ENCODE results near the gene S100A5.
"Not testable (repeated sequence)": the region's sequence is repeated elsewhere in the genome, so short reads cannot be mapped to it uniquely, and the experiment has no call there.

DNA sequence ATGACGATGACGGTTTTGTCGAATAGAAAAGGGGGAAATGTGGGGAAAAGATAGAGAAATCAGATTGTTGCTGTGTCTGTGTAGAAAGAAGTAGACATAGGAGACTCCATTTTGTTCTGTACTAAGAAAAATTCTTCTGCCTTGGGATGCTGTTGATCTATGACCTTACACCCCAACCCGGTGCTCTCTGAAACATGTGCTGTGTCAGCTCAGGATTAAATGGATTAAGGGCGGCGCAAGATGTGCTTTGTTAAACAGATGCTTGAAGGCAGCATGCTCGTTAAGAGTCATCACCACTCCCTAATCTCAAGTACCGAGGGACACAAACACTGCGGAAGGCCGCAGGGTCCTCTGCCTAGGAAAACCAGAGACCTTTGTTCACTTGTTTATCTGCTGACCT is 34.8 kb upstream of the S100A5 start:
- TF ChIP-seq, protein P1, sequence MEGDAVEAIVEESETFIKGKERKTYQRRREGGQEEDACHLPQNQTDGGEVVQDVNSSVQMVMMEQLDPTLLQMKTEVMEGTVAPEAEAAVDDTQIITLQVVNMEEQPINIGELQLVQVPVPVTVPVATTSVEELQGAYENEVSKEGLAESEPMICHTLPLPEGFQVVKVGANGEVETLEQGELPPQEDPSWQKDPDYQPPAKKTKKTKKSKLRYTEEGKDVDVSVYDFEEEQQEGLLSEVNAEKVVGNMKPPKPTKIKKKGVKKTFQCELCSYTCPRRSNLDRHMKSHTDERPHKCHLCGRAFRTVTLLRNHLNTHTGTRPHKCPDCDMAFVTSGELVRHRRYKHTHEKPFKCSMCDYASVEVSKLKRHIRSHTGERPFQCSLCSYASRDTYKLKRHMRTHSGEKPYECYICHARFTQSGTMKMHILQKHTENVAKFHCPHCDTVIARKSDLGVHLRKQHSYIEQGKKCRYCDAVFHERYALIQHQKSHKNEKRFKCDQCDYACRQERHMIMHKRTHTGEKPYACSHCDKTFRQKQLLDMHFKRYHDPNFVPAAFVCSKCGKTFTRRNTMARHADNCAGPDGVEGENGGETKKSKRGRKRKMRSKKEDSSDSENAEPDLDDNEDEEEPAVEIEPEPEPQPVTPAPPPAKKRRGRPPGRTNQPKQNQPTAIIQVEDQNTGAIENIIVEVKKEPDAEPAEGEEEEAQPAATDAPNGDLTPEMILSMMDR (conservative IDR thresholded peaks at IDR 0.05; ENCODE audit: low read length), result not testable (repeated sequence)
- TF ChIP-seq EZH2phosphoT487 (IDR thresholded peaks at IDR 0.05; ENCODE audit: borderline replicate concordance, low read depth, low read length), result not testable (repeated sequence)
